HG03039 (cell line): Measurements from ENCODE around the gene GRIA1.

Experiments used
- ATAC-seq: cut with Tn5 transposase; IDR thresholded peaks from one replicate; pipeline ENCODE4 v1.9.1; 2021; ENCODE audit warnings: mild to moderate bottlenecking, moderate library complexity; ENCODE audit not compliant: unreplicated experiment

GRIA1 gene

GRCh38 chr5:153770066-153770465 lies 279.6 kb downstream of the GRIA1 start:
- no peak for ATAC-seq

DNA sequence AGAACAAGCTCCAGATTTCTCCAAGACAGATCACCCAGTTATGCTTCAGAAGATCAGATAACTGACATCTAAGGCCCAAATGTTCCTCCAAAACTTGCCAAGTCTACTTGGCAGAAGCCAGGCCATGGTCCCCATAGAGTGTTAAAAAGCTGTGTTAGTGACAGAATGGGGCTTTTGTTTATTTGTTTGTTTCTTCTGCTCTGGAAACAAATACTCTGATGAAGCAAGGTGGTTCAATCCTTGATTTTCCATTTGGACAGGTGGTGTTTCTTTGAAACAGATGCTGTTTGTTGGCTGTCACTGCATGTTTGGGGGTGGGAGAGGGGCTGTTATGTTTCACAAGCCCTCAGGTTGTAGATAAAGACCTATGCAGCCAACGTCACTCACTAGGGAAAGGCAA lies 284.2 kb downstream of the GRIA1 start:
- ATAC-seq: no peak

GRCh38 chr5:153775923-153776322 lies 285.5 kb downstream of the GRIA1 start:
- no peak for ATAC-seq

DNA sequence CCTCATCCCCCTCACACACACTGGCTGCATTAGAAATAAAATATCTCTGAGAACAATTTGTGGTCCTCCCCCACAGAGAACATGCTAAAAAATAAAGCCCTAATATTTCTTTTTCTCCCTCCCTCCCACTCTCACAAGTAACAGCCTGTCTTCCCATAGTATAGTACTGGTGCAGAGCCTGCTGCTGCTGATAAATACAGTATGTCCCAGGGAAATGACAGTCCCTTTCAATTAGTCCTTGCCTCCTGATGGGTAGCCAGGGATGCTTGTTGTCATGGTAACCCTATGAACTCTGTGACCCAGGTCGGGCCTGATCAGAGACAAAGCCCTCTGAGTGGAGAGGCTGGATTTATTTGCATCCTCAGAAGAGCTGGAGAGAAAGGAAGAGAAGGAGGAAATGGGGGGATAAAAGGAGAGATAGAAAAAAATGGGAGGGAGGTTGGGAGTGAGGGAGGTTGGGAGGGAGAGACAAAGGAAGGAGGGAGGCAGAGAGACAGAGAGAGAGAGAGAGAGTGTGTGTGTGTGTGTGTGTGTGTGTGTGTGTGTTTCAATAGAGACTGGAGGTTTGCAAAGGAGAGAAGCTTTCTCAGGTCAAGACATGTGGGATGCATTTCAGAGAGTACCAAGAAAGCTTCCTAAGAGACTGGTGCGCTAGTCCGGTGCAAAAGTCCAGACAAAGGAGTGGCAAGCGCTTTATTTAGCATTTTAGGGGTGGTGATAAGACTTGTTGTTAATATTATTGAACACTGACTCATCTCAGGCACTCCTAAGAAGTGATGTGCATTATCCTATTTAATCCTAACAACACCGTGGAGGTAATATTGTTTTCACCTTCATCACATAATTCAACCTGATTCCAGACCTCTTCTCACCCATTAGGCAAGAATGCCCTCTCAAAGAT lies 287.5 kb downstream of the GRIA1 start:
- ATAC-seq: no peak

DNA sequence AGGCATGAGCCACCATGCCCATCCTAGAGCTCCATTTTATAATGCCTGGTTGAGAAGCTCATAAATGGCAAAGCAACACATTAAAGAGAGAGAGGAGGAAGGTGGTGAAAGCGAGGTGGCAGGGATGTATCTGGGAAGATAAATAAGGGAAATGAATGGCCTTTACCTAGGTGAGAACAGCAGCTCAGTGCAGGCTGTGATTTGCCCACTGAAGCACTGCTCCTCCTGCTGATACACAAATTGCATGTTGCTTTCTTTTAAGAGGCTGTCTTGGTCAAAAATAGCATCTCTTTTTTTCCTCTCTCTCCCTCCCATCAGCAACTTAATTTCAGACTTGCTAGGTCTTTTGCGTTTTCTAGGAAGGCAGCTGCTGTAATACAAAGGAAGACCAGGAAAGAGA lies 289.4 kb downstream of the GRIA1 start:
- no peak for ATAC-seq

DNA sequence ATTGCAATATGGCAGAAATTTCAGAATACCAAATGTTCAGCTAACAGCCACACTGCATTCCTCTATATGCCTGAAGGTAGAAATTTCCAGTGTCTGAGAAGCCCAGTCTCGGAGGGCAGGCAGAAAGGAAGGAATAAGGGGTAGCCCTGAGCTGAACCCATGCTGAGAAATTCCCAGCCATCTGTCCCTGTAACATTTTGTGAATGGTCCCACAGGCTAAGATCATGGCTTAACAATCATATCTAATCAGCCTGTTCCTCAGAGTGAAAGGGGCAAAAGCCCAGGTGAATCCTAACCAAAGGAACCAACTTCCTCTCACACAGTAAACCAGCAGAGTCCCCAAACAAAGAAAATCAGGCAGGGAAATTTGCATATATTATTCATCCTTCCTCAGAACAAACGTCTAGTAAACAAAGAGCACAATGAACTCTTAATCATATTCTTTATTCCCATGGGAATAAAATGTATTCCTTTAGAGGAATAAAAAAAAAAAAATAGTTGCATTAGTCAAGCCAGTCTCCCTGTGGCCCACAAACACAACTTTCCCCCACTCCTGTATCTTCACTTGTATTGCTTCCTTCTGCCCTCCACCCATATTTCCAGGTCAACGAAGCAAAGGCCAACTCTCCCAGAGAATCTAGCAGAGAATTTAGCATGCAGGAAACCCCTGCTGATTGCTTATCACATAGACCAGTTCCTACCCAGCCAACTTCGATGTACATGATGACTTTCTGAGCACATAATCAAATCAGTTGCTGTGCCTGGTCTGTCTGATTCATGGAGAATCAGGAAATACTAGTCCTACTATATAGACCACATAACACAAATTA lies 290.6 kb downstream of the GRIA1 start:
- ATAC-seq: no peak

- ATAC-seq: no peak
Measured at GRCh38 chr5:153782589-153783361, 292.3 kb downstream of the GRIA1 start.

GRCh38 chr5:153783362-153783658 lies 292.8 kb downstream of the GRIA1 start:
- ATAC-seq: no peak

- ATAC-seq: no peak
Measured at GRCh38 chr5:153784277-153784676, 293.8 kb downstream of the GRIA1 start.

- no peak for ATAC-seq
Measured at GRCh38 chr5:153791339-153791738, 300.9 kb downstream of the GRIA1 start.

DNA sequence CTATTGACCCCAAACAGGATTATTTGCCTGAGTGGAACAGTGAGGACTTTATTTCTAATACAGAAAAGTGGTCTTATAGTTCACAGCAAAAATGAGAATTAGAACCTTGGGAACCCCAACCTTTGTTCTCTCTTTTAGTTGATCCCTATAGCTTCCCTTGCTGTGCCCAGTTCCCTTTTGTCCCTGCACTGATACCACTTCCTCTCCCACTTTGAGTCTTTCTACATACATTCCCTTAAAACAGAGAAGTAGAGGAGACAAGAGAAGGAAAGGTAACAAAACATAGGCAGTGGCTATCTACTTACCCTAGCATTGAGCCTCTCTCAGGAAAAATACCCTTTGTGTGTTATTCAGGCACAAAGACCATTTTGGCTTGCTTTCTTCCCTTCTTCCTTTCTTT lies 301.8 kb downstream of the GRIA1 start:
- ATAC-seq: no peak

DNA sequence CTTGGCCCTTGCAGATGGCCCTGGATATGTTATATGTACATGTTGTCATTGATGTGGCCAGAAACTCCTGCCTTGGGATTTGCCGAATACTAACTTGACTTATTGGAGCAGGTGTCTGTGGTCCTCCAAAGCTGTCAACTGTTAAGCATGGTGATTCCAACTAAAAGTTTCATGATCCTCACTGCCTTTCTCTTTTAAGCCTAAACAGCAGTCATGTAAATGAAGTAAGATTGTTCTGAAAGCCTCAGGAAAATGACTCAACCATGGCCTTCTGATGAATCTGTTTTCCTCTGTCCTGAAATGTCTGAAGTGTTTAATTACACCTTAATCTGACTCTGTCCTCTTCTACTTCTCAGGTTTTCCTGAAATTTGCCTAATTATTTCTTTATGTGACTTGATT lies 303.2 kb downstream of the GRIA1 start:
- no peak for ATAC-seq

GRCh38 chr5:153794327-153794726 lies 303.9 kb downstream of the GRIA1 start:
- no peak for ATAC-seq

DNA sequence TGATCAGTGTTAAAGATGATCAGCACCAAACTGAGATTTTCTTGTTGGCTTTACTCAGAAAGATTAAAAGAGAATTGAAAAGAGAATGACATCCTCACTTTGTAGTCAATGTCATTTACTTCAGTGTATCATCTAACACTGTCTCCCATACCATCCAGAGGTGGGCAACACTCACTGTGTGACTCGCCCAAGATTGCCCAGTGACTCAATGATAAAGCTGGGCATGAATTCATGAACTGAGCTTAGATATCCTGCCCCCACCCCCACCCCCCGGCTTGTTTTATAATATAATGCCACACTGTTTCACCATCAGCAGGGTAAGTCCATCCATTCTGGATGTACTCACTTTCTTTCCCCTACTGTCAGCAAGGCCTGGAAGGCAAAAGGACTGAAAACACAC lies 306.1 kb downstream of the GRIA1 start:
- ATAC-seq: no peak

DNA sequence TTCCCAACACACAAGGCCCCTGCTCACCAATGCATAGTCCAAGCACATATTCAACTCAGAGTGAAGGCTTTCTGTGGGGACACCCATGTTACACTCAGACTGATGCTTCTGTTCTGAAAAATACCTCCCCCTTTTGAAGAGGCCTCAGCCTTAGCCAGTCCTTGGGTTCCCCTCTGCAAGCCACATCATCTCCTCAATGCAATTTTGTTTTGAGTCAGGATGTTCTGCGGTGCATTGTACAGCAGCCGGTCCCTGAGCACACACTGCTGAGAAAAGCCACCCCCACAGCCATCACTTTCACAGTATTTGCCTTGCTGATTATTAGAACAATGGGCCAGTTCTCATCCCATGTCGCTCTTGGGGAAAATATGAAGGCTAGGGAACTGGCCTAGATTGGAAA lies 307.0 kb downstream of the GRIA1 start:
- ATAC-seq: peak; percentile 92

DNA sequence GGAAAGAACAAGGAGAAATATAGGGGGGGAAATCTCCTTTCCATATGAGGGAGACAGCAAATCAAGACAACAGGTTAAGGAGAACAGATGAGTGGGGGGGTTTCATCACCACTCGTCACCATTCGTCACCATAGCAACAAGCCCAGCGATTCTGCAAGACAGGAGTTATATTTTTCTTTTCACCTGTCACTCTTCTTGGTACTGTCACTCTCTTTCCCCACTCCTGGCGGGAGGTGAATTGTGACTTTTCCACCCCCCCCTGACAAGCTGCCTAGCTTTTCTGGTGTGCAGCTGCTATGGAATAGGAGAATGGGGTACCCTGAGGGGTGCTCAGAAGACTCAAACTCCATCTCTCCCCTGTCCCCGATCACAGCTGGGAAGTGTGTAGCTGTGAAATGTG lies 308.4 kb downstream of the GRIA1 start:
- no peak for ATAC-seq

DNA sequence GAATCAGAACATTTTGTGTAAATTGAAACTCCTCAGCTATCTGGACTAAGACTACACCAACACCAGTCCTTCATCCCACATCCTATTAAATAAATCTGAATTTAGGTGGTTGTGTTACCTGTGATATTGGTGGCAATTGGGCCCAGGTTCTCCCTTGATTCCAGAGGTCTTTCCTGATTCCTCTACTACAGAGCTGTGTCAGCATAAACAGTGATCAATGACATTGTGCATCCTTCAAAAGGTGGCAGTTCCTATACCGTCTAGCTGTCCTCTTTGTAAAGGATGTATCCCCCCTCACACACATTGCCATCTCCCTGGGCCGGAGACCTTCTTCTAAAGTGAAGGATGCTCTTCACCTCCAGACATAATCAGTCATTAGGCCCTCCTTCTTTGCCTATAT lies 309.0 kb downstream of the GRIA1 start:
- ATAC-seq: no peak

DNA sequence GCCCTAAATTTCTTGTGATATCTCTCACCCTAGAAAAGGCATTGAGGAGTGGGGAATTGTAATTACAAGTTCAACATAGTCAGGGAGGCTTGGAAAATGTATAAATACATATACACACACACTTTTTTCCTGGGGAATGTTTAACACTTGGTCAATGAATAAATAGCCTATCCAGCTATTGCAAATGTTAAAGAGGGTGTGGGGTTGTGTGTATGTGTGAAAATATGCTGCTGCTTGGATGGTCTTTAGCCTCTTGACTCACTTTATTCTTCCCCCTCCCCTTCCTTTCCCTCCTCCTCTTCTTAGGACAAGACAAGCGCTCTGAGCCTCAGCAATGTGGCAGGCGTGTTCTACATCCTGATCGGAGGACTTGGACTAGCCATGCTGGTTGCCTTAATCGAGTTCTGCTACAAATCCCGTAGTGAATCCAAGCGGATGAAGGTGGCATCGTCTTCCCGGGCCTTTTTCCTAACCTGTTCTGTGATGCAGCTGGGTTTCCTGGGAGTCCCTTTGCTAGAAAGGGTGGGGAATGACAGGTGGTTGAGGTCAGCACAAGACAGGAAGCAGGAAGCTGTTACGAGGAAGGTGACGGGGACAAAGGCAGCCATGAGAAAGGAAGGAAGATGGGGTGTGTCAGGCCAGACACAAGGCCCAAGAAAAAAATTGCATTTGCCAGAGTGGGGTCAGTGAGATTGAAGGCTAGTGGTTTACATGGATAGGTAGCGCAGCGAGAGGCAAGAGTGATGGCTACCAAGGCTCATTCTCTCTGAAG lies 311.8 kb downstream of the GRIA1 start:
- no peak for ATAC-seq

GRCh38 chr5:153807801-153808200 lies 317.3 kb downstream of the GRIA1 start:
- ATAC-seq: no peak

DNA sequence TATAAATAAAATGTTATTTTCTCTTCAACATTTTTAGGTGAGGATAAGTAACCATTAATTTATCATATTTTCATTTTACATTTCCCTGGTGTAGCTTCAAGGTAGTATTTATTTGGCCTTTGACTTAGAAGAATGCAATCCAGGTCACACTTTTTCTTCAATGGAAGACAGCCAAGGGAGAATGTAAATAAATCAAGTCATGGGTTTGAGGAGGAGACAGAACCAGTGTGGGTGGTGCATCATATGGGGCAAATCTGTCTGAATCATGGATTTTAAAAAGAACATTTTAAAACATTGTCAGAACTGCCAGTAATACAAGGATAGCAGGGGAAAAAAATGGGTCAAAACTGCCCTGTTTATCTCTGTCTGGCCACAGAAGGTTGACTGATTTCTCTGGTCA lies 318.7 kb downstream of the GRIA1 start:
- ATAC-seq: no peak

DNA sequence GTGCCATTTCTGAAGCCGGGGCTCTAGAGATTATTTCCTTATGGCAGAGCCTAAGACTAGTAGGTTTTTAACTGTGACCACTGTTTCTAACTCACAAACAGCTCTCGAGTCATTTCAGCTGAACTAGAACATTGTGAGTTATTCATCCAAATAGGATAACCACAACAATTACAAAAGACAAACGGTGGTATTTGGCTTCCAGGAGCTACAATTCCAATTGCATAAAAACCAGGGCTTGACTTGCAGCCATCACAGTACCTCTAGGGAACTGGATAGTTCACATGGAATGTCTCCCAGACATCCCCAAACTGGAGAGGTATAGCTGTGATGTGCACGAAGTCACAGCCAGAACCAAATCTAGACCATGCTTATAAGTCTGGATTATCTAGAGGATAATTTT lies 323.4 kb downstream of the GRIA1 start:
- no peak for ATAC-seq
